Nephron (organoid): ENCODE results near the gene GPS1.

ENCODE experiments used
- H3K27ac Mint-ChIP-seq, 3 experiments: 2 replicates each; pipeline ENCODE4 v1.8.0; 2020; ENCODE audit warnings: mixed read lengths in 3 of 3, mild to moderate bottlenecking in 2 of 3, moderate library complexity in 1 of 3
- H3K27me3 Mint-ChIP-seq: 2 replicates; pipeline ENCODE4 v1.8.0; 2021; ENCODE audit warnings: low read depth, mild to moderate bottlenecking, moderate library complexity, mixed read lengths
- H3K36me3 Mint-ChIP-seq: 2 replicates; pipeline ENCODE4 v1.8.0; 2020; ENCODE audit warnings: low read depth, mixed read lengths
- H3K4me1 Mint-ChIP-seq: 2 replicates; pipeline ENCODE4 v1.8.0; 2020; ENCODE audit warnings: mixed read lengths
- H3K4me3 Mint-ChIP-seq, 3 experiments: 2 replicates each; pipeline ENCODE4 v1.8.0; 2020; ENCODE audit warnings: mild to moderate bottlenecking in 3 of 3, mixed read lengths in 3 of 3, moderate library complexity in 2 of 3
- H3K9me3 Mint-ChIP-seq: 2 replicates; pipeline ENCODE4 v1.8.0; 2020; ENCODE audit warnings: mixed read lengths
- CTCF ChIP-seq, 3 experiments: fragments of 200-600 bp; sonication (generic); IDR thresholded peaks; one replicate each; pipeline ENCODE4 v1.5.0; 2021; ENCODE audit warnings: antibody characterized with exemption in 3 of 3; ENCODE audit not compliant: unreplicated experiment in 3 of 3

Gene GPS1

GRCh38 chr17:82097184-82097918, 45.7 kb downstream of the GPS1 start:
- Mint-ChIP-seq H3K4me1 (no peaks in the 10 kb centered on the region), H3K36me3 (peaks cover 5% of the 10 kb centered on the region), H3K9me3 (no peaks in the 10 kb centered on the region), H3K4me3 (peak overlapping the region; percentile 75 to 77 (median 77)), H3K27ac (no peak overlapping the region), H3K27me3 (no peaks in the 10 kb centered on the region)
- TF ChIP-seq CTCF (IDR thresholded peaks at IDR 0.05; ENCODE audit: unreplicated experiment in 3 of 3), result no peak

DNA sequence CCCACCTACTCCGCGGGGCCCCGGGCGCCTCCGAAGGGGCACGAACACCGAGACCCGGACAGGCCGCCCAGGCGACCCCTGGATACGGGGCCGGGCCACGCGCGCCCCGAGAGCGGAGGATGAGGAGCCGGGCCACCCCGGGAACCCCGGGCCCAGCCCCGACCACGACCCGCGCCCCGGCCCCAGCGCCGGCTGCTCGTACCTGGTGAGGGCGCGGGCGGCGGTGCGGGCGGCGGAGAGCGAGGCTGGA, 46.1 kb downstream of the GPS1 start:
- no peak for TF ChIP-seq CTCF (IDR thresholded peaks at IDR 0.05; ENCODE audit: unreplicated experiment in 3 of 3)
- Mint-ChIP-seq H3K27me3 (no peaks in the 10 kb centered on the region), H3K9me3 (no peaks in the 10 kb centered on the region), H3K27ac (no peak overlapping the region), H3K4me3 (peak overlapping the region; percentile 68 to 74 (median 72)), H3K36me3 (peaks cover 5% of the 10 kb centered on the region), H3K4me1 (no peaks in the 10 kb centered on the region)

DNA sequence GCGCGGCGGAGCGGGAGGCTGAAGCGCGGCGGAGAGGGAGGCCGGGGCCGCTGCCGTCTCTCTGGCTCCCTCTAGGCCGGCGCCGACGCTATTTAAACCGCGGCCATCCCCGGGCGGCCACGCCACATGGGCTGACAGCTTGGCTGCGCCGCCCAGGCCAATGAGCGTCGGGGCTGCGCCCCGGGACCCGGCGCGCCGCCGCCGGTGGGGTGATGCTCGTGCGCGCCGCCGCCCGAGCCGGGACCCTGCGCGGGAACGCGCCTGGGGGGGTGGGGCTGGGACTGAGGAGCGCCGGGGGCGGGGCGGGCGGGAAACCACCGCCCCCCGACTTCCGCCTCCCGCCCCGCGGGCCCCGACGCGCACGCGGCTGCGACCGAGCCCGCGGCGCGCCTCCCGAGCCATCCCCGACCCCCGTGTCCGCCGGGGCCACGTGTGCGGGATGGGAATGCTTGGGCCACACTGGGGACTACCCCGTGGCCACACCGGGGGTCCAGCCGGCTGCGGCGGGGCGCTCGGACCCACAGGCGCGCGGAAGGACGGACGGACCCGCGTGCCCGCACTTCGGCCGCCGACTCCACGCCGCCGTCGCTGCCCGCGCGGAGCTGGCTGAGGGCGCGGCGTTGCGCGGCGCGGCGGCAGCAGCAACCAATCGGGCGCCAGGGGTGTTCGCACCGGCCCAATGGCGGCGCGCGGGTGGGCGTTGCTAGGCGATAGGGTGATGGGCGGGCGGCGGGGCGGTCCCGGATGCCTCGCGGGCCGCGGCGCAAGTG, 46.7 kb downstream of the GPS1 start, which contains the start of gene FASN:
Gene FASN, minus strand, starts transcription at position 68 of the 770 bp plus-strand sequence. CDS start 1,791 bp downstream, outside the sequence.
- TF ChIP-seq CTCF (IDR thresholded peaks at IDR 0.05; ENCODE audit: unreplicated experiment in 3 of 3), result peak; percentile 52 to 55 (median 53)
- no peak within 1 kb of the TSS for H3K27ac Mint-ChIP-seq
- no peaks in the 10 kb centered on the region for H3K27me3 Mint-ChIP-seq
- H3K36me3 Mint-ChIP-seq, result peaks cover 2% of the 10 kb centered on the region
- H3K9me3 Mint-ChIP-seq, result no peaks in the 10 kb centered on the region
- H3K4me3 Mint-ChIP-seq, result peak within 1 kb of the TSS; percentile 75 to 77 (median 77)
- no peaks in the 10 kb centered on the region for H3K4me1 Mint-ChIP-seq

DNA sequence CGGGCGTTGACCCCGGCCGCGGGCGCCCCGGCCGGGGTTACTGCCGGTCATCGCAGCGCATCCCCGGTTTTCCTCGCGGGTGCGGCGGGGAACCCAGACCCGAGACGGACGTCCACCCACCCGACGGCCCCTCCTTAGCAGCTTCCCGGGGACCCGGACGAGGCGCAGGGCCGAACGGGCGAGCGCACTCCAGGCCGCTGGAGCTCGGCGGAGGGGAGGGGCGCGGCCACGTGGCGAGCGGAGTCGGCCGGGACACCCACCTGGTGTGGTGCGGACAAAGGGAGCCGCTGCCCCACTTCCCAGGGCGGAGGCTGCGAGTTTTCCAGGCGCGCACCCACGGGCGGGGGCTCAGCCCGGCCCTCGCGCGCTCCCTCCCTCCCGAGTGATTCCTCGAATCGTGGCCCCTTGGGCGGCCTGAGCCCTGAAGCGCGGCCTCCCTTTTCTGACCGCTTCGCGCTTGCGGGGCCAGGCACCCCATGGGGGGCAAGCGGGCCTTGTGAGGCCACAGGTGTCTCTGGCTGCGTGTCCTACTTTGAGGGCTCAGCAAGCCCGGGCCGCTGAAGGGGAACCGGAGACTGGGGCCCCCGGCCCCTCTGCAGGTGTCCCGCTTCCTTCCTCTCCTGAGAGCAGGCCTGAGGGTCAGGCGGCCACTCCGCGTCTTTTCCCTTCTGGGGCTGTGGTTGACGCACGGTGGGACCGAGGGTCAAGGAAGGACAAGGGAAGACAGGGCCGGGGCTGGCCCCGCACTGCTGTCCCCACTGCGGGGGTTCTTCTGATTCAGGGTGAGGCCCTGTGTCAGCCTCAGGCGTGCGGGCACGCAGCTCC, 47.5 kb downstream of the GPS1 start:
- peak overlapping the region; percentile 70 to 79 (median 78) for H3K4me3 Mint-ChIP-seq
- H3K4me1 Mint-ChIP-seq, result peaks cover 4% of the 10 kb centered on the region
- no peaks in the 10 kb centered on the region for H3K36me3 Mint-ChIP-seq
- H3K27ac Mint-ChIP-seq, result peak overlapping the region in 1 of 3 experiments; percentile 38
- no peak for TF ChIP-seq CTCF (IDR thresholded peaks at IDR 0.05; ENCODE audit: unreplicated experiment in 3 of 3)
- H3K27me3 Mint-ChIP-seq, result no peaks in the 10 kb centered on the region
- H3K9me3 Mint-ChIP-seq, result no peaks in the 10 kb centered on the region

- no peak for TF ChIP-seq CTCF (IDR thresholded peaks at IDR 0.05; ENCODE audit: unreplicated experiment in 3 of 3)
- no peaks in the 10 kb centered on the region for H3K27me3 Mint-ChIP-seq
- peaks cover 6% of the 10 kb centered on the region for H3K4me1 Mint-ChIP-seq
- H3K9me3 Mint-ChIP-seq, result no peaks in the 10 kb centered on the region
- no peaks in the 10 kb centered on the region for H3K36me3 Mint-ChIP-seq
- peak overlapping the region in 2 of 3 experiments; percentile 54 to 62 for H3K27ac Mint-ChIP-seq
- peak overlapping the region; percentile 70 to 79 (median 78) for H3K4me3 Mint-ChIP-seq
These were observed 49.0 kb downstream of the GPS1 start for GRCh38 chr17:82100502-82101298.
